RPMI7951 (cell line): ENCODE data around the gene AGER. TPM values are rescaled to one million over a fixed set of nuclear protein-coding genes. Genes with fewer than 3 reads are reported as not detected.
"Not testable (repeated sequence)": the region's sequence is repeated elsewhere in the genome, so short reads cannot be mapped to it uniquely, and the experiment has no call there.

Experiments used
- DNase-seq: peaks from one replicate; pipeline ENCODE4 v3.0.0-alpha.2; 2012; ENCODE audit warnings: low read depth
- total RNA-seq: library from RNA; depleted of rRNA; stranded (reverse); fragments of >200 nt; shearing (Covaris generic); gene quantifications from 2 replicates; pipeline ENCODE4 v1.2.3, GENCODE V29; 2014; rRNA removed

AGER gene
- total RNA-seq, result 0.98 and 1.6 TPM in 2 replicates

DNA sequence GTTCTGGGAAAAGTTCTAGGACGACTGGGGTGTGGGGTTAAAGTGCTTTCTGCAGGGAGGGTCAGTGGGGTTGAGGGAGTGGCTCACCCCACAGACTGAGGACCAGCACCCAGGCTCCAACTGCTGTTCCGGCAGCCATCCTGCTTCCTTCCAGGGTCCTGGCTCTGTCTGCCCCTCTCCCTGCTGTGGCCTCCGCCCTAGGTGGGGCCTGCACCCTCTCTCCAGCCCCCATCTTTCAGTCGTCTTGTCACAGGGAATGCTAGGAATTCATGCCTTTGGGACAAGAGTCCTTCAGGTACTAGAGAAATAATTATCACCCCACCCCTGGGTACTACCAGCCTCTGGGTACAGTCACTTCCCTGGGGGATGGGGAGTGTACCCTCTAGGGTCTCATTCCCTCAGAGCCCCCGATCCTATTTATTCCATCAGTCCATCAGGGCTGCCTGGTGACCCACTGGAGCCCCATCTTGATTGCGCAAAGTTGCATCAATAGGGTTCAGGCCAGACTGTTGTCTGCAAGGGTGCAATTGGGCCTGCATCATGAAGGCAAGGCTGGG is at the start of gene AGER:
Gene AGER, minus strand, starts transcription at position 170 of the 557 bp plus-strand sequence. Its CDS starts 31 bp downstream, at position 139.
- DNase-seq, result no peak

DNA sequence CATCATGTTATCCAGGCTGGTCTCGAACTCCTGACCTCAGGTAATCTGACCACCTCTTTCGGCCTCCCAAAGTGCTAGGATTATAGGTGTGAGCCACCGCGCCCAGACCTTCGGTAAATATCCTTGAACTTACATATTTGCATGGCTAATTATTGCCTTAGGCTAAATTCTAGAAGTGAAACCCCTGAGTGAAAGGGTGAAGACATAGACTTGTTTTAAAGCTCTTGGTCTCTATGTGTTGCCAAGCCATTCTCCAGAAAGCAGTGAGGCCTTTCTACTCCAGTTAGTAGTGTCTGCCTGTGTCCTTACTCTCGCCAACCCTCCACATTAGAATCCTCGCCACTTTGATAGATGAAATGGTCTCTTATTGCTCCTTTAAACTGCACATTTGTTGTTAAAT is 42.4 kb upstream of the AGER start:
- no peak for DNase-seq

DNA sequence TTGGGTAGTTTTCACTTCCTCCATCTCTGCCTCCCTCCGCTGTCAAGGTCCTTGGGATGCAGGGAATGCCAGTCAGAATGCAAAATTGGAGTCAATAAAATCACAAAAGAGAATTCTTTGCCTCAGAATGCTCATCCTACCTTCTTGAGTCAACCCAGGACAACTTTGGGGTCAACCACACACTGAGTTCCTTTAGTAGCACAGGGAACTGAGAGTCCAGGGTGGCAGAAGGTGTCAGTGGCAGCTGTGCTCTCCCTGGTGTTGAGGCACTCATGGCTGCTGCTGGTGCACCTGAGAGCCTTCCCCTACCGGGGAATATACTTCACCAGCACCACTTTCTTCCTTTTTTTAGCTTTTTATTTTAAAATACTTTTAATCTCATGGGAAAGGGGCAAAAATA is 40.6 kb upstream of the AGER start:
- DNase-seq, result no peak

DNA sequence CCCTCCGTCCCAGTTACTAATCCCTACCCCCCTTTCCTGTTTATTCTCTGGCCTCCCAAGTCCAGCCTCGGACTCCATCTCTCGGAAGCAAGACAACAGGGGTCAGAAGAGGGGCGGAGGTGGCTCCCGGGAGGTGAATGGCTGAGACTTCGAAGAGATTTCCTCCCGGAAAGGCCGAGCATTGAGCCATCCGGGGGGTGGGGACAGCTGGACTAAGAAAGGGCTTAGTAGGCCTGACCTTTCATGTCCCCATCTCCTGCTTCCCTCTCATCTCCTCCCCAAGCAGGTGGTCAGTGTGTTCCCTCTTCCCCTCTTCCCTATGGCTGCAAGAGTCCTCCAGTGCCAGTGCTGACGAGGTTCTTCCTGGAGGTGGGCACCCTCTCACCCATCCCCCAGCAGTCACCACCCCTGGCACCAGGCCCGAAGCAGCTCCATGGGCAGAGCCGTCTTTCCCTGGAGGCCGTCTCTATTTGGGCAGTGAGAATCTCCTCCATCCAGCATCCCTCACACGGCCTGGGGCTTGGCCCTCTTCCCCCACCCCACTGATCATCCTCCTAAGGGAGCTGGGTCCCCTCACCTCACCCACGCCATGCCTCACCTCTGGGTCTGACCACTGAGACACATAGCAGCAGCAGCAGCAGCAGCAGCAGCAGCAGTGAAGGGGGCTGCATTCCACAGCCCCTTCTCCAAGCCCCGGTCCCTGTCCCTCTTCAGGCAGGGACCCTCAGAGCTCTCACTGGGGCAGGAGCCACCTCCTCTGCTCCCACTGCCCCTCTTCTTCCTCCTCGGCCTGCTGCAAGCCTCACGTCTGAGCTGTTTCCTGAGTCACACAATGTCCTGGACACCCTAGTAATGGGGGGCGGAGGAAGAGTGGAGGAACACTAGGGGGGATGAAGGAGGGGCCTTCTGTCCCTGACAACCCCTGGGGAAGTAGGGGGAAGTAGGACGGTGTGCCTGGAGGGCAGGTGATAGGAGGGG is 39.5 kb upstream of the AGER start, which contains the start of gene NOTCH4:
Gene NOTCH4, minus strand, starts transcription at position 810 of the 978 bp plus-strand sequence. Its CDS starts 139 bp downstream, at position 671.
- DNase-seq, result no peak

DNA sequence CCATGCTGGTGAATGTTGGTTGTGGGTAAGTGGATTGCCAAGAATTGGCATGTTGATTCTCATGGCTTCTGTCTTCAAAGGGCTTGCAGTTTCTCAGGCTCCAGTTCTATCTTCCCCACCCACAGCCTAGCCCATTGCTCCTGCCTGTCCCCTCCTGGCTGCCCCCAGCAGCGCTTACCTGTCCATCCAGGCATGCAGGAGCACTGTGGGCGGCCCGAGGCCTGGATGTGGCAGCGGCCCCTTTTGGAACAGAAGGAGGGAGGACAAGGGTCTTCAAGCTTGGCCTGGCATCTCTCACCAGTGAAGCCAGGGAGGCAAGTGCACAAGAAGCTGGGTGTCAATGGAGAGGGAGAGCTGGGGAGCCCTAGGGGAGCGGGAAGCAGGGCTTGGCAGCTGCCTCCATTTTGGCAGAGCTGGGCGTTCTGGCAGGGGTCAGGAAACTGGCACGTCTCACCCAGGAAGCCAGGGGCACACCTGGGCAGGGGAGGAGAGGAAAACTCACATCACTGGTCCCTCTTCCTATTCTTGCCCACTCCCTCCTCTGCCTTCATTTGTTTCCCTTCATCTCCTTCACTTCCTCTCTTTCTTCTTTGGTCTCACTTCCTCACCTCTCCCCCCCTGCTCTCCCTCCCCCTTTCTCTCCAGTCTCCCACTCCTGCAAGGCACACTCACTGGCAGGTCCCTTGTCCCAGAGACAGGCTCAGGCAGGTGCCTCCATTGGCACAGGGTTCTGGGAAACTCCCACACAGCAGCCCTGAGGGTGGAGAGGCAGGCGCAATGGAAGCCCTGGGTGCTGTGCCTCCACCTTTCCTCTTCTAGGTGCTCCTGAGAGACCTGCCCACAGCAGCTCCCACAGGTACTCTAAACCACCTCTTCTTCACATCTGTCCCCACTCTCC is 38.5 kb upstream of the AGER start:
- no peak for DNase-seq

DNA sequence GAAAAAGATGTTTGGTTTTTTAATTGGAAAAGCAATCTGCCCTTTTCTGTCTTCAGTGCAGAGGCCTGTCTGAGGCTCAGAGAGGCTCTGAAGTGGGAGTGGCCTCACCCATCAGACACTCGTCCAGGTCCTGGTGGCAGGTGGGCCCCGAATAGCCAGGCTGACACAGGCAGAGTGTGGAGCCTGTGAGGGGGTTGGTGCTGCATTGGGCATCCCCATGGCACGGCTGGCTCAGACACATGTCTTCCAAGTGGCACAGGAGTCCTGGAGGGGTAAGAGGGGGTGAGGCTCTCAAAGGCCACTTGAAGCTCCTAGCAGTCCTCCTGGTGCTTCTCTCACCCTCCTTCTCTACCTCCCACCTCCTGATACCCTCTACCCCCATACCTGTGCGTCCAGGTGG is 36.0 kb upstream of the AGER start:
- DNase-seq, result no peak

DNA sequence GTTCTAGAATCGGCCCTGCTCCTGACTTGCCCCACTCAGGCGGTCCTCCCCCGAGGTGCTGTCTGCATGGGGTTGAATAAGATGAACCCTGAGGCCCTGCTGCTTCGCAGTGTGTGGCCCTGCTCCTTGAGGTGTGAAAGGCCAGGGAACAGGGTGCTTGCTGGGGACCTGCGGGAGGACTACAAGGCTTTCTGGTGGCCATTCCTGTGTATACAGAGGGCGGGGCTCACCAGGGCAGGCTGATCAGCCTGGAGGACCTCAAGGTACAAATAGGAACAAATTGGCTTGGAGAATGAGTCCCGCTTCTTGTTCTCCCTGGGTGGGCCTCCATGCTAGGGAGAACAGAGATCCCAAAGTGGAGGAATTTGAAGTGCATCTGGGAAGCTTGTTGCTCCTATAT is 34.1 kb upstream of the AGER start:
- no peak for DNase-seq

DNA sequence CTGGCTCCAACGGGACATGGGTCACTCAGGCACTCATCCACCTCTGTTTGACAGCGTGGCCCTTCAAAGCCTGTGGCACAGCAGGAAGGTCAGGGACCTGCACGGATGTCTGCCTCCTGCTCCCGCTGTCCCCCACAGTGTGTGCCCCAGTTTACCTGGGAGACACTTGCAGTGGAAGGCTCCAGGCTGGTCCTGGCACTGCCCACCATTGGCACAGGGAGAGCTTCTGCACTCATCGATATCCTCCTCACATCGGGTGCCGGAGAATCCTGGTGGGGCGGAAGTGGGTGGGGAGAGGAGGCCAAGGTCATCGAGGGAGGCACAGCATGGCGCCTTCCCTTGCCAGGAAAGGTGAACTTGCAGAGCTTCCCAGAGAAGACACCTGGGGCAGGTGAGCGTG is 32.9 kb upstream of the AGER start:
- DNase-seq, result no peak

DNA sequence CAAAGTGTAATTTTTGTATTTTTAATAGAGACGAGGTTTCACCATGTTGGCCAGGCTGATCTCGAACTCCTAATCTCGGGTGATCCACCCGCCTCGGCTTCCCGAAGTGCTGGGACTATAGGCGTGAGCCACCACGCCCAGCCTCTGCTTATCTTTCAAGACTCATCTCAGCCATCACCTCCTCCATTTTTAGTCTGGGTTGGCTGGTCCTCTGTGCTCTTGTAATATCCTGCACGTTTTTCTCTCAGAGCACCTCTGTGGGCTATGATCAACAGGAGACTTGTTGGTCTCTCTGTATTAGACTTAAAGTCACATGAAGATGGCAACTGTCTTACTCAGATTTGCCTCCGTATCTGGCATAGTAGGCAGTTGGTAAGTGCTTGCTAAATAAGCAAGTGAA is 32.2 kb upstream of the AGER start:
- no peak for DNase-seq

DNA sequence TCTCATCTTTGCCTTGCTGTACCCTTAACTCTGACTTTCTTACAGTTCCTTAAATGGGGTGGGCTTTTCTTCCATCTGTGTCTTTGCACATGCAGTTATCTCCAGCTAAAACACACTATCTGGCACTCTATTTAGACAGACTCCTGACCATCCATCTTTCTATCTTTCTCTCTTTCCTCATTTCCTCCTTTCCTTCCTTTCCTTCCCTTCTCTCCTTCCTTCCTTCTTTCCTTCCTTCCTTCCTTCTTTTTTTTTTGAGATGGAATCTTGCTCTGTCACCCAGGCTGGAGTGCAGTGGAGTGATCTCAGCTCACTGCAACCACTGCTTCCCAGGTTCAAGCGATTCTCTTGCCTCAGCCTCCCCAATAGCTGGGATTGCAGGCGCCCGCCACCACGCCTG is 31.6 kb upstream of the AGER start:
- DNase-seq, result no peak

DNA sequence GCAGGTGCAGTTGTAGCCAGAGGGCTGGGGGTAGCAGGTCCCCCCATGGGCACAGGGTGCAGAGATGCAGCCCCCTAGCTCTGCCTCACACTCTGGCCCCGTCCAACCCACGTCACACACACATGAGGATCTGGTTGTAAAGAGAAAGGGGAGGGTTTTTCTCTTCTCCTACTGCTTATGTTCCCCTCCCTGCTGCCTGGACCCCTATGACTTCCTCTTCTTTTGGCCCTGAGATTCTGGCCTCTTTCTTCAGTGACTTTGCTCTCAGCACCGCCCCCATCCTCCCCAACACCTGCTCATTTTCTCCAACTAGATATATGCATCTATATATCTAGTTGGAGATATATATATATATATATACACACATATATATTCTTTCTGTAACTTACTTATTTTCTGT is 30.1 kb upstream of the AGER start:
- DNase-seq, result no peak

DNA sequence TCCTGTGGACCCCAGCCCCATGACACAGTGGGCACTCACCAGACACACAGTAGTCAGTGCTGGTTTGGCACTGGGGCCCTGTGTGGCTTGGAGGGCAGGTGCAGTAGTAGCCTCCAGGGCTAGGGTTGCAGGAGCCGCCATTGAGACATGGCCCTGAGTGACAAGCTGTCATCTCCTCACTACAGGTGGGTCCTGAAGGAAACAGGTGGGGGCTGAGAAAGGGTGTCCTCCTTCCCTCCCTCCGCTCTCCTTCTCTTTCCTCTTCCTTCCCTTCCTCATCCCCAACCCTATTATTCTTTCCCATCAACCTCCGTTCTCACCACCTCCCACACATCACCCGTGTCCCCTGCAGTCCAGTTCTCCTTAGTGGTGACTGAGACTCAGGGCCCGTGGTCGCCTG is 29.6 kb upstream of the AGER start:
- DNase-seq, result no peak

DNA sequence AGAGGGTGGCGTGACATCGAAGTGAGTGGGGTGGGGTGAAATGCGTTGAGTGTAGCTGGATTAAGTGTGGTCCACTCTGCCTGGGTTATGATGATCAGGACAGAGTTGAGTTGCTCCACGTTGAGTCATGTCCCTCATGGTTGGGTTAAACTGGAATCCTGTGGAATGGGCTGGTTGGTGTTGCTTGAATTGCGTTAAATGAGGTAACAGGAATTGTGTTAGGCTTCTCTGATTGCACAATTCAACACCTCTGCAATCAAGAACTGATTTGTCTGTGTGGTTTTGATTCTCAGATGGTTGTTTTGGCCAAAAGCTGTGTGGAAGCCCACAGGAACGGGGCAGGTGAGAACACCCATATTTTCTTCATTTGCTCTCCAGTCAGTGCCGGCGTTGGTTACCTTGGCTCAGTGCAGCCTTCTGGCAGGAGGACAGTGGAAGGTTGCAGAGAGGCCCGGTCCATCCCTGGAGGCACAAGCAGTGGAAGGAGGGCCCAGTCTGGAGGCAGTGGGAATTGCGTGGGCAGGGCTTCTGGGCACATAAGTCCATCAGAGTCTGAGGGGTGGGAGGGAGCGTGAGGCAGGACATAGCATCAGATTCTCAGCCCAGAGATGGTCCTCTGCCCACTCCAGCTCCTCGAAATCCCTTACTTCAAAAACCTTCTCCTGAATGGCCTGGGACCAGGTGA is 28.2 kb upstream of the AGER start:
- DNase-seq, result no peak

DNA sequence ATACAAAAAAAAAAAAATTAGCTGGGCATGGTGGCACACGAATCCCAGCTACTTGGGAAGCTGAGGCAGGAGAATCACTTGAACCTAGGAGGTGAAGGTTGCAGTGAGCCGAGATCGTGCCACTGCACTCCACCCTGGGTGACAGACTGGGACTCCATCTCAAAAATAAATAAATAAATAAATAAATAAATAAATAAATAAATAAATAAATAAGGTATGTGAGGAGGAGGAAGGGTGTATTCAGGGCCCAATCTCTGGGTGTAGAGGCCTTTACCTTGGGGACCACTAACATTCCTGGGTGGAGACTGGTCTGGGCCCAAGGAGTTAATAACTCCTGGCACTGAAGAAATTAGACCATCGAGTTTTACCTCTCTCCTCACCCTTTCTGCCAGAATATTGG is 27.4 kb upstream of the AGER start:
- not testable (repeated sequence) for DNase-seq

DNA sequence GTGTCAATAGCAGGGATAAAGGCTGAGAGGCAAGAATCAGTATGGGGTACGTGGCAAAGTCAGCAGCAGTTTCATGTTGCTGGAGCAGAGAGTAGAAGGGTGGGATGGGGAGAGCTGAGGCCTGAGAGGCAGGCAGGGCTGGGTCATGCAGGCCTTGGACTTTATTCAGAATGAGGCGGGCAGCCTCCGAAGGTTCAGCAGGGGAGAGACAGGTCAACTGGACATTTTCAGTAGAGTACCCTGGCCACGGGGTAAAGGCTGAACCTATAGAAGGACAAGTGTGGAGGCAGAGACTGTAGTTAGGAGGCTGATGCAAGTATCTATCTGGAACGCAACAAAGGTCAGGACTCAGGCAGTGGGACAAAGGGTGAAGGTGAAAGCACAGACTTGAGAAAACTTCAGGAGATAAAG is 26.1 kb upstream of the AGER start:
- no peak for DNase-seq

DNA sequence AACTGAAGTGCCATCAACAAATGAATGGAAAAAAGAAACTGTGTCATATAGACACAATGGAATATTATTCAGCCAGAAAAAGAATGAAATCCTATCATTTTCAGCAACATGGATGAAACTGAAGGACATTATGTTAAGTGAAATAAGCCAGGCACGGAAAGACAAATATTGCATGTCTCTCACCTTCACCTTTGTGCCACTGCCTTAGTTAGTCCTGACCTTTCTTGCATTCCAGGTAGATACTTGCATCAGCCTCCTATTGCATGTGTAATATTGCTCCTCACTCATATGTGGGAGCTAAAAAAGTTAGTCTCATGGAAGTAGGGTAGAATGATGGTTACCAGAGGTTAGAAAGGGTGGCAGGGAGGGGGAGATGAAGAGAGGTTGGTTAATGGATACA is 24.9 kb upstream of the AGER start:
- DNase-seq, result no peak

DNA sequence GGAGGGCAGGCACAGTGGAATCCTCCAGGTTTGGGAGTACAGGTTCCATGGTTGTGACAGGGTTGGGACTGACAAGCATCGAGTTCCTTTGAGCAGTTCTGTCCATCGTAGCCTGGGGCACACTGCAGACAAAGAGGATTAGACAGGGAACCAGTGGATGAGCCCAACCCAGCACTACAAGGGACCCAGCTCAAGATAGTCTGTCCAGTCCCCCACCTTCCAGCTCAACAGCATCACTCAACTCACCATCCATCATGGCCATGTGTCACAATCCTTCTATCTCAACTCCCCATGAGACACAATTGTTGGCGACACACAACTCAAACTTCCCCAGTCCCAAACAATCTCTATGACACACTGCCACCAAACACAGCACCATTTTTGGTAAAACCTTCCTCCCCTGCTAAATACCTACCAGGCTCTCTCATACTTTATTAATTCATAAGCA is 20.2 kb upstream of the AGER start:
- no peak for DNase-seq

DNA sequence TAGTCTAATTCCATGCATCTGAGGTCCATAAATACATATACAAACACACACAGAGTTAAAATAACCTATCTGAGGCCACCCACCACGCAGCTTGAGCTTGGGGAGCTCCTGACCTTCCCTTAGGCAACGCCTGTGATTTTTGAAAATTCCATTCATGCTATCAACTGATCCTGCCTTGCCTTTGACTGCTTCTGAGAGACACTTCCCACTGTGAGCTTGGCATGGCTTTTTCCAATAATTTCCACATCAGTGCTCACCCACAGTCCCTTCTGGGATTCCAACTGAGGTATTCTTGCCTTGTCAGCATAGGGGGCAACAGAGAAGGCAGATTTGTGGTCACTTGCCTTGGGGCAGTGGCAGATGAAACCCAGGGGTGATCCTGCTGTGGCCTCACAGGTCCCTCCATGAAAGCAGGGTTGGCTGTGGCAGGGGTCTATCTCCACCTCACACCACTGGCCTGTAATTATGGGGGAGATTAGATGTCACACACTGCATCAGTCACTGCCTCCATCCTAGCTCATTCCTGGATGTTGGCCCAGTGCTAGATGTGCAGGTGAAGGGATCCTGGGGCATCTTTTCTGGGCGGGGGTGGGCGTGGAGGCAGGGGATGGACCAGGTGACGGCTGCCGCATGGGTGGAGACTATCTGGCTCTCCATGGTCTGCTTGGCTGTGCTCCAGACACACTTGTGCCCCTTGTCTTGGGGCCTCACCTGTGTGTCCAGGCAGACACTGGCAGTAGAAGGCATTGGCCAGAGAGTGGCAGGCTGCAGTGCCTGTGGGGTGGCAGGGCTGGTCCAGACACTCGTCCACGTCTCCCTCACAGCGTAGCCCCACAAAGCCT is 19.6 kb upstream of the AGER start:
- no peak for DNase-seq

DNA sequence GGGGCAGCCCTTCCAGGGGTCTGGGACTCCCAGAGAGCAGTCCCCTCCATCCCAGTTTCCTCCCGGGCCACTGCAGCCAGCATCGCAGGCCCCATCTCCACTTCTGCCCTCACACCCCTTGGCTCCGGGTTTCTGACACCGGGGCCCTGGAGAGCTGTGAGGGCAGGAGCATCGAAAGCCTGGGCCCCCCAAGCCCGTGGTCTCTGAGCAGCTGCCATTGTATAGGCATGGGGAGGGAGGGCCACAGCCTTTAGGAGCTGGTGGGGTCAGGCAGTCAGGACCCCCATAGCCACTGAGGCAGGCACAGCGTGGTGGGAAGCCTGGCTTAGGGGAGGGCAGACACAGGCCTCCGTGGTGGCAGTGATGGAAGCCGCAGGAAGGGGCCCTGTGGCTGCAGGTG is 18.1 kb upstream of the AGER start:
- no peak for DNase-seq

DNA sequence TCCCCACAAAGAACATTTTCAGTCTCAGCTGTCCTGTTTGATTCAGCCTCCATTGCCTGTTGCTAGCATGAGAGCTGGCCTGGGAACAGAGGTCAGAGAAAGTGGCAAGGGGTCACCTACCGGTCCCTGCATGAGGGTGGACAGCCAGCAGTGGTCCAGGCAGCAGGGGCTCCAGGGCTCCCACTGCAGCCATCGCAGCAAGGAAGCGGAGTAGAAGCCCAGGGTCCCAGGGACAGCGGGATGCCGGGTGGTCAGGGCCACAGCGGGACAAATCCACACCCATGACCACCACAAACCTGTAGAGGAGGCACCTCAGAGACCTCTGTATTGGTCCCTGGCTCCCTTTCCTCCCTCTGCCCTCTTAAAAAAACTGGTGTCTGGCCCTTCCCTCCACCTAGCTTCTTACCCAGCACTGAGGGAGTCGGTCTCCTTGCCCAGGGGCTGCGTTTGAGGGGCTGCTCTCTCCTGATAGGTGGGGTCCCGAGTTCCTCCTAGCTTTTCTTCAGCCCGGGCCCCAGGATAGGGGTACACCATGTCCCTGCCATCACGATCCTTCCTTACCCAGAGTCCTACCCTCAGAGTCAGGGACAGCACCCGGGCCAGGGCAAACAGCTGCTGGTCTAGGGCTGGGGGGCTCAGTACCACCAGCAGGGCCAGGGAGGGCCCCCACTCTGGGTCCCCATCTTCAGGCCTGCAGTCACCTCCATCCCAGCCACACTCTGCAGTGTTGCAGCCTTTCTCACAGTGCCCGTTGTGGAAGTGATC is 16.8 kb upstream of the AGER start:
- DNase-seq, result no peak
